RWPE1 (cell line): ENCODE measurements around the gene SURF2.

Experiments used
- CTCF ChIA-PET: fragments of 350-600 bp; sonication (Branson Sonifier 250); formaldehyde crosslinking; extraction: SDS; loops from one replicate; lab custom pipeline; 2021; lab: Yijun Ruan, JAX
- POLR2A ChIA-PET: fragments of 400-600 bp; formaldehyde crosslinking; extraction: SDS; loops from one replicate; lab custom pipeline; 2020; ENCODE audit warnings: antibody characterized with exemption; ENCODE audit not compliant: low non-redundant PET; lab: Yijun Ruan, JAX
- DNase-seq: peaks from one replicate; pipeline ENCODE4 v3.0.0; 2012; ENCODE audit warnings: low spot score
- H3K27ac ChIP-seq: fragments of 450-650 bp; 2 replicates; pipeline ENCODE4 v1.5.1; 2017
- TF ChIP-seq, protein P1 (sequence below): fragments of 450-650 bp; conservative IDR thresholded peaks from 2 replicates; pipeline ENCODE4 v1.5.1; 2017; ENCODE audit warnings: low read depth, mild to moderate bottlenecking

SURF2 gene

GRCh38 chr9:133357656-133358055, 1.3 kb downstream of the SURF2 start:
- POLR2A ChIA-PET = interaction anchor here (1.3 kb wide), 1 partner anchor 10 kb away, joined by 9 read pairs; the partner anchor contains the start of genes MED22 and RPL7A
- peak overlapping the region; percentile 75 for H3K27ac ChIP-seq

GRCh38 chr9:133359399-133360175, 3.2 kb downstream of the SURF2 start:
- POLR2A ChIA-PET = interaction anchor here (0.6 kb wide), 1 partner anchor 13 kb away, joined by 3 read pairs; no protein-coding TSS in a partner anchor

More at GRCh38 chr9:133357656-133358055, 1.3 kb downstream of the SURF2 start:
- TF ChIP-seq, protein P1, sequence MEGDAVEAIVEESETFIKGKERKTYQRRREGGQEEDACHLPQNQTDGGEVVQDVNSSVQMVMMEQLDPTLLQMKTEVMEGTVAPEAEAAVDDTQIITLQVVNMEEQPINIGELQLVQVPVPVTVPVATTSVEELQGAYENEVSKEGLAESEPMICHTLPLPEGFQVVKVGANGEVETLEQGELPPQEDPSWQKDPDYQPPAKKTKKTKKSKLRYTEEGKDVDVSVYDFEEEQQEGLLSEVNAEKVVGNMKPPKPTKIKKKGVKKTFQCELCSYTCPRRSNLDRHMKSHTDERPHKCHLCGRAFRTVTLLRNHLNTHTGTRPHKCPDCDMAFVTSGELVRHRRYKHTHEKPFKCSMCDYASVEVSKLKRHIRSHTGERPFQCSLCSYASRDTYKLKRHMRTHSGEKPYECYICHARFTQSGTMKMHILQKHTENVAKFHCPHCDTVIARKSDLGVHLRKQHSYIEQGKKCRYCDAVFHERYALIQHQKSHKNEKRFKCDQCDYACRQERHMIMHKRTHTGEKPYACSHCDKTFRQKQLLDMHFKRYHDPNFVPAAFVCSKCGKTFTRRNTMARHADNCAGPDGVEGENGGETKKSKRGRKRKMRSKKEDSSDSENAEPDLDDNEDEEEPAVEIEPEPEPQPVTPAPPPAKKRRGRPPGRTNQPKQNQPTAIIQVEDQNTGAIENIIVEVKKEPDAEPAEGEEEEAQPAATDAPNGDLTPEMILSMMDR = no peak
- CTCF ChIA-PET = interaction anchor here (0.6 to 1.8 kb wide), 3 partner anchors 11 to 255 kb away, joined by 4 to 11 read pairs (median 4); no protein-coding TSS in a partner anchor
- no peak for DNase-seq

DNA sequence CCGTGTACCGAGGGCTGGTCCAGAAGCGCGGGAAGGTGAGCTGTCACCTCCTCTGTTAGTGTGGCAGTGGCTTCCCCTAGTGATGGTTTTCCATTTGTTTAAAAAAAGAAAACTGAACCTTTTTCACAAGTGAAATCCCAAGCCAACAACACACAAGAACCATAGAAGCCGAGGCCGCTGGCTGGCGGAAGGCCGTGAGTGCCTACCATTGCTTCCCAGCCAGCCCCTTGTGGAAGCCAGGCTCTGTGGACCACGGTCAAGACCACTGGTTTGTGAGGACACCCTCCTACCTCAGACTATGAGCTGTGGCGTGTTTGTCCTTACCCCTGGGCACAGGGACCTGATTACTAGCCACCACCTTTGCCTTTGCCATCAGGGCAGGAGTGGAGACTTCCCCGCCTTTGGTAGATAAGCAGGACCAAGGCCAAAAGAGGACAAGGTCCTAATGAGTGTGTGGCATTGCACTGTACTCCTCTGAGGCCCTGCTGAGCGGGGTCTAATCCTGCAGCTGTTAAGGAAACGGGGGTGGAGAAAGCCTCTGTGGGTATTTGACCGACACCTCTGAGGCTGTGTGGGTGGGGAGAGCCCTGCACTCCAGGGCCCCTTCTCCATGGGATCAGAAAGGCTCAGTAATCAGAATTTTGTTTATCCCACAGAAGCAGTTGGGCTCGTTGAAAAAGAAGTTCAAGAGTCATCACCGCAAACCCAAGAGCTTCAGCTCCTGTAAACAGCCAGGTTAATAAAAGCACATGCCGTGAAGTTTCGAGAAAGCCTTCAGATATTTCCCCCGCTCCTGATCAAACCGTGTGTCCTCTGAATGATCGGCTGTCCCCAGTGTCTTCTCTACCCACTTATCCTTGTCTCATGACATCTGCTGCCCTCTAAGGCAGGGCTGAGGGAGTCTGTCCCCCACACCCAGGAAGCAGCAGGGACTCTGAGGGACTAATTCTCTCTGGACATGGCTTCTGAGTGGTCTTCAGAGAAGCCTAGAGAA, 4.3 kb downstream of the SURF2 start:
- no peak for DNase-seq
- TF ChIP-seq, protein P1 = no peak
- POLR2A ChIA-PET = interaction anchor here (0.6 kb wide), 1 partner anchor 29 kb away, joined by 4 read pairs; no protein-coding TSS in a partner anchor
- CTCF ChIA-PET = interaction anchor here (0.6 to 1.3 kb wide), 4 partner anchors 14 to 44 kb away, joined by 3 to 5 read pairs (median 4); no protein-coding TSS in a partner anchor
- H3K27ac ChIP-seq = peak overlapping the region; percentile 75

More at GRCh38 chr9:133359399-133360175, 3.2 kb downstream of the SURF2 start:
- TF ChIP-seq, protein P1 = no peak; the same call in 1 of the 2 replicates
- no peak for DNase-seq
- CTCF ChIA-PET = interaction anchor here (0.7 to 1.5 kb wide), 5 partner anchors 18 to 127 kb away, joined by 4 to 9 read pairs (median 5); no protein-coding TSS in a partner anchor
- H3K27ac ChIP-seq = peak overlapping the region; percentile 75

- TF ChIP-seq, protein P1 = no peak
- CTCF ChIA-PET = no interaction called here
- no peak for DNase-seq
- peak overlapping the region; percentile 75 for H3K27ac ChIP-seq
- POLR2A ChIA-PET = no interaction called here
Measured at GRCh38 chr9:133361507-133362092, 5.2 kb downstream of the SURF2 start.

GRCh38 chr9:133362359-133363044, 6.2 kb downstream of the SURF2 start:
- peak overlapping the region; percentile 75 for H3K27ac ChIP-seq
- POLR2A ChIA-PET = no interaction called here
- CTCF ChIA-PET = interaction anchor here (0.5 to 1.2 kb wide), 2 partner anchors 16 to 75 kb away, joined by 3 read pairs; no protein-coding TSS in a partner anchor
- DNase-seq = no peak
- TF ChIP-seq, protein P1 = no peak
